SK-N-MC (cell line): ENCODE measurements around the gene CLIC5.

Source experiments
- EZH2 ChIP-seq: fragments of 200-600 bp; sonication (generic); IDR thresholded peaks from one replicate; pipeline ENCODE4 v1.6.1; 2017; ENCODE audit warnings: antibody characterized with exemption
- FOXP2 ChIP-seq: optimal IDR thresholded peaks from 2 replicates; pipeline ENCODE3; 2011; ENCODE audit warnings: mild to moderate bottlenecking, moderate library complexity; ENCODE audit not compliant: insufficient read depth; ENCODE audit errors: extremely low read length, control extremely low read depth
- POLR2AphosphoS5 ChIP-seq: IDR thresholded peaks from 2 replicates; pipeline ENCODE4 v1.6.1; 2012; ENCODE audit warnings: mild to moderate bottlenecking, low read depth, low read length, borderline replicate concordance

DNA sequence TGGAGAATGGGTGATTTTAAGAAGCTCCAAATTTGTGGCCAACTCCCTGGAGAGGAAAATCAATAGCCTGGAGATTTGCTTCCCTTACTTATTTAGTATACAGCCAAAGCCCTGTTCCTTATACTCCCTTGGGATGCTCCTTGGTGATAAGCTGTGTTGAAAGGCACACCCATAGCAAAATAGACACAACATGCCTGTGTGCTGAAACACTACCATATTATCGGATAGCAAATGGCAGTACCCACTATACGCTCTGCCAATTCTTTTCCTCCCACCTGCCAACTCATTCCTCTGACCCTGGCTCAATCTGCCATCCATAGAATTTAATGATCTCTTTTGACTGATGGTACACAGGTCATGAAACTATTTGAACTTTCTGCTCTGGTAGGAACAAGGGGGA is 98.2 kb downstream of the CLIC5 start:
- TF ChIP-seq EZH2 (no peak), POLR2AphosphoS5 (no peak), FOXP2 (no peak)
